ENCODE results near the gene OR5K3.

Gene OR5K3

DNA sequence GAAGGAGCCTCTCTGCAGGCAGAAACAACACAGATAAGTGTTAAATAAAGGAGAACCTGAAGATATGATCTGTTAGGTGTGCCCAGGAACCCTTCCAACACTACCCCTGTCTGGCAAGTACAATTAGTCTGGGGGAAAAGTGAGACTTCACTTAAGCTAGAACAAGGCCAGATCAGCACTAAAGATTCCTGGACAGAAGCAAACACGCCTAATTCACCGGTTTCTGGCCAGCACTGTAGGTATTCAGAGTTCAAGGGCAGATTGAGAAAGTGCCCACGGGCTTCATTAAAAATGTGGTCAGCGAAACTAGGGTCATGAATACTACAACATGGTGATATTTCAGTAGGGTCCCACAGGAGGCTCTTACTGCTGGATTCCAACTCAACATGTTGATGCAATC is 43.9 kb downstream of the OR5K3 start:
- no peak for DNase-seq

DNA sequence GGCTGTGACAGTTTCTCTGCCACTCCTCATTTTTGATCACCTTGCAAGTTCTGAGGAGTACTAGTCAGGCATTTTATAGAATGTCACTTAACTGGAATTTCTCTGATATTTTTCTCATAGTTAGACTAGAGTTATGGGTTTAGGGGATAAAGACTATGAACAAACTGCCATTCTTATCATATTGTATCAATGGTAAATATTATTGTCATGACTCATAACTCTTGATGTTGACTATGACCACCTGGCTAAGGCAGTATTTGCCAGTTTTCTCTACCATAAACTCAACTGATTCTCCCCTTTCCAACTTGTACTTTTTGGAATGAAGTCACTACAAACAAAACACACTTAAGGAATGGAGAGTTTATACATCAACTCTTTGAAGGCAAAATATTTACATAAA is 49.8 kb downstream of the OR5K3 start:
- no peak for DNase-seq
